H9 (cell line): ENCODE measurements around the gene RAB11FIP5. TPM values are rescaled to one million over a fixed set of nuclear protein-coding genes. Genes with fewer than 3 reads are reported as not detected.
A peak's percentile ranks its signal among the peaks of the same experiment; 100 is the strongest.

Experiments
- DNase-seq: peaks from one replicate; pipeline ENCODE4 v3.0.0-alpha.2; 2017
- H2AFZ ChIP-seq: one replicate; pipeline ENCODE4 v1.6.1; 2013; ENCODE audit warnings: mild to moderate bottlenecking, low read length, control low read depth, moderate library complexity
- H2AK5ac ChIP-seq: 2 replicates; pipeline ENCODE4 v1.6.1; 2013; ENCODE audit warnings: low read length, control low read depth, mixed read lengths; ENCODE audit not compliant: insufficient read length
- H2BK120ac ChIP-seq: one replicate; pipeline ENCODE4 v1.6.1; 2013; ENCODE audit warnings: low read depth, mild to moderate bottlenecking, low read length, control low read depth, inconsistent platforms; ENCODE audit not compliant: poor library complexity, severe bottlenecking
- H2BK12ac ChIP-seq: 2 replicates; pipeline ENCODE4 v1.6.1; 2013; ENCODE audit warnings: low read length, control low read depth, mixed read lengths, low read depth; ENCODE audit not compliant: insufficient read length
- H2BK15ac ChIP-seq: 2 replicates; pipeline ENCODE4 v1.6.1; 2013; ENCODE audit warnings: low read depth, low read length, control low read depth
- H2BK20ac ChIP-seq: one replicate; pipeline ENCODE4 v1.6.1; 2013; ENCODE audit warnings: low read depth, mild to moderate bottlenecking, low read length, control low read depth, inconsistent platforms; ENCODE audit not compliant: poor library complexity, severe bottlenecking
- H2BK5ac ChIP-seq: 2 replicates; pipeline ENCODE4 v1.6.1; 2013; ENCODE audit warnings: low read length, control low read depth, mixed read lengths; ENCODE audit not compliant: insufficient read length
- H3K14ac ChIP-seq: 2 replicates; pipeline ENCODE4 v1.6.1; 2013; ENCODE audit warnings: low read length, control low read depth; ENCODE audit not compliant: insufficient read depth
- H3K18ac ChIP-seq: 2 replicates; pipeline ENCODE4 v1.6.1; 2013; ENCODE audit warnings: low read depth, mild to moderate bottlenecking, mixed read lengths, low read length, control low read depth; ENCODE audit not compliant: insufficient read length
- H3K23ac ChIP-seq: 2 replicates; pipeline ENCODE4 v1.6.1; 2013; ENCODE audit warnings: low read length, control low read depth, mixed read lengths, low read depth; ENCODE audit not compliant: insufficient read length
- H3K23me2 ChIP-seq: 2 replicates; pipeline ENCODE4 v1.6.1; 2013; ENCODE audit warnings: low read depth, mild to moderate bottlenecking, mixed read lengths, low read length, control low read depth; ENCODE audit not compliant: insufficient read length, poor library complexity, severe bottlenecking
- H3K27ac ChIP-seq: 2 replicates; pipeline ENCODE4 v1.5.1; 2013; ENCODE audit warnings: low read length, control low read depth, mixed read lengths, low read depth; ENCODE audit not compliant: insufficient read length
- H3K27me3 ChIP-seq: 2 replicates; pipeline ENCODE4 v1.6.1; 2013; ENCODE audit warnings: low read length, control low read depth, inconsistent platforms; ENCODE audit not compliant: insufficient read depth
- H3K4ac ChIP-seq: 2 replicates; pipeline ENCODE4 v1.6.1; 2013; ENCODE audit warnings: low read depth, mild to moderate bottlenecking, control low read depth, inconsistent platforms, low read length, moderate library complexity
- H3K4me1 ChIP-seq: 2 replicates; pipeline ENCODE4 v1.6.1; 2013; ENCODE audit warnings: low read length, control low read depth, inconsistent platforms; ENCODE audit not compliant: insufficient read depth
- H3K4me2 ChIP-seq: 2 replicates; pipeline ENCODE4 v1.6.1; 2013; ENCODE audit warnings: low read length, control low read depth, mixed read lengths; ENCODE audit not compliant: insufficient read length, insufficient read depth
- H3K56ac ChIP-seq: 2 replicates; pipeline ENCODE4 v1.6.1; 2013; ENCODE audit warnings: low read depth, mild to moderate bottlenecking, mixed read lengths, low read length, control low read depth; ENCODE audit not compliant: insufficient read length
- H3K79me1 ChIP-seq: 2 replicates; pipeline ENCODE4 v1.6.1; 2013; ENCODE audit warnings: low read depth, mild to moderate bottlenecking, moderate library complexity, low read length, control low read depth, inconsistent platforms; ENCODE audit not compliant: insufficient read depth, poor library complexity, severe bottlenecking
- H3K79me2 ChIP-seq: 2 replicates; pipeline ENCODE4 v1.6.1; 2013; ENCODE audit warnings: low read length, control low read depth, inconsistent platforms; ENCODE audit not compliant: insufficient read depth
- H3K9ac ChIP-seq: 2 replicates; pipeline ENCODE4 v1.6.1; 2013; ENCODE audit warnings: low read length, control low read depth, mixed read lengths; ENCODE audit not compliant: insufficient read length; ENCODE audit errors: extremely low read depth
- H3K9me3 ChIP-seq: one replicate; pipeline ENCODE4 v1.6.1; 2013; ENCODE audit warnings: low read depth, low read length, inconsistent platforms; ENCODE audit not compliant: control insufficient read depth
- H3T11ph ChIP-seq: one replicate; pipeline ENCODE4 v1.6.1; 2013; ENCODE audit warnings: mild to moderate bottlenecking, low read length, control low read depth, inconsistent platforms
- H4K20me1 ChIP-seq: one replicate; pipeline ENCODE4 v1.6.1; 2013; ENCODE audit not compliant: control insufficient read depth, insufficient read length, insufficient read depth
- H4K5ac ChIP-seq: 2 replicates; pipeline ENCODE4 v1.6.1; 2013; ENCODE audit warnings: low read depth, mild to moderate bottlenecking, mixed read lengths, low read length, control low read depth; ENCODE audit not compliant: insufficient read length
- H4K8ac ChIP-seq: replicated peaks from 2 replicates; pipeline ENCODE4 v1.6.1; 2013; ENCODE audit warnings: low read length, control low read depth, mixed read lengths, low read depth; ENCODE audit not compliant: insufficient read length
- H4K91ac ChIP-seq: 2 replicates; pipeline ENCODE4 v1.6.1; 2013; ENCODE audit warnings: low read depth, mild to moderate bottlenecking, moderate library complexity, mixed read lengths, low read length, control low read depth; ENCODE audit not compliant: insufficient read length
- H3K27ac Mint-ChIP-seq, 3 experiments: 2 replicates in 2 of 3; 3 replicates in 1 of 3; pipeline ENCODE4 v1.8.0; 2020 to 2021; ENCODE audit warnings: mixed read lengths in 3 of 3, mild to moderate bottlenecking in 1 of 3, moderate library complexity in 1 of 3
- H3K27me3 Mint-ChIP-seq: 2 replicates; pipeline ENCODE4 v1.8.0; 2021; ENCODE audit warnings: low read depth, mild to moderate bottlenecking, moderate library complexity, mixed read lengths
- H3K36me3 Mint-ChIP-seq, 3 experiments: 2 replicates in 2 of 3; 3 replicates in 1 of 3; pipeline ENCODE4 v1.8.0; 2020 to 2021; ENCODE audit warnings: low read depth in 3 of 3, mixed read lengths in 3 of 3; ENCODE audit not compliant: insufficient read depth in 1 of 3
- H3K4me1 Mint-ChIP-seq, 2 experiments: 2 replicates each; pipeline ENCODE4 v1.8.0; 2020; ENCODE audit warnings: mixed read lengths in 2 of 2
- H3K4me3 Mint-ChIP-seq, 2 experiments: 2 replicates in 1 of 2; 3 replicates in 1 of 2; pipeline ENCODE4 v1.8.0; 2020 to 2021; ENCODE audit warnings: mild to moderate bottlenecking in 2 of 2, mixed read lengths in 2 of 2, moderate library complexity in 1 of 2
- H3K9me3 Mint-ChIP-seq, 2 experiments: 2 replicates in 1 of 2; 3 replicates in 1 of 2; pipeline ENCODE4 v1.8.0; 2020; ENCODE audit warnings: mild to moderate bottlenecking in 2 of 2, mixed read lengths in 2 of 2, moderate library complexity in 1 of 2
- WGBS: extraction: QIAGEN DNeasy Blood & Tissue Kit; methylation state at CpG from one replicate; pipeline ENCODE4 v1.1.7; 2013; ENCODE audit warnings: missing lambda C conversion rate, low lambda C conversion rate, mixed read lengths; ENCODE audit not compliant: insufficient read length; ENCODE audit errors: extremely low coverage; 5-methylcytosine and 5-hydroxymethylcytosine counted together
- total RNA-seq: library from RNA; stranded (reverse); gene quantifications from 2 replicates; pipeline ENCODE4 v1.2.1, GENCODE V29; 2021
- TF ChIP-seq, protein P1 (sequence below): fragments of 200-600 bp; sonication (generic); conservative IDR thresholded peaks from 3 replicates; pipeline ENCODE4 v1.8.0; 2021; ENCODE audit warnings: antibody characterized with exemption, mild to moderate bottlenecking

Gene RAB11FIP5
- total RNA-seq, 1 experiment from 2014 or later, result 7.1 TPM

DNA sequence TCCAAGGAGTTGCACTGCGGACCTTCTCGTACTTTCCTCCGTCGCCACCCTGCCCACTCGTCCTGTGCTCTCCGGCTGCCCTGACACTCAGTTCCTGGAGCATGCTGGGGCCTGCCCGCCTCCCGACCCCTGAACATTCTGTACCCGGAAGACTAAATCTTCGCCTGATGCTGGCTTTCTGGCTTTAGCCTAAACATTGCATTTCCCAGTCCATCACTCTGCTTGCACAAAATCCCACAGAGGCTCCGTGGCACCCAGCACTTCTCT lies 40.7 kb downstream of the RAB11FIP5 start:
- no CpG with 5 or more reads among the region's 11 CpGs for WGBS
- peaks cover 0 to 9% (median 8%) of the 10 kb centered on the region in 3 experiments; a peak in 4 of 7 replicates for H3K36me3 Mint-ChIP-seq
- H2BK15ac ChIP-seq, result no peak overlapping the region
- no peaks in the 10 kb centered on the region for H3K27me3 ChIP-seq
- no peak overlapping the region for H4K8ac ChIP-seq
- no peak overlapping the region for H3K9ac ChIP-seq
- H2BK20ac ChIP-seq, result no peak overlapping the region
- no peak overlapping the region for H2BK120ac ChIP-seq
- peak overlapping the region in 2 of 3 experiments; percentile 53 to 97; a peak in 2 of 7 replicates for H3K27ac Mint-ChIP-seq
- H3K56ac ChIP-seq, result no peak overlapping the region
- DNase-seq, result no peak
- no peak overlapping the region for H3K23ac ChIP-seq
- H3K4me1 Mint-ChIP-seq, result peaks cover 27 to 29% of the 10 kb centered on the region in 2 experiments
- H3K27ac ChIP-seq, result no peak overlapping the region
- no peak overlapping the region; the same call in 1 of the 2 replicates for H3K14ac ChIP-seq
- peak overlapping the region; percentile 88 to 92 for H3K4me3 Mint-ChIP-seq
- H4K5ac ChIP-seq, result no peak overlapping the region
- H3K18ac ChIP-seq, result no peak overlapping the region
- peaks cover 2% of the 10 kb centered on the region for H4K20me1 ChIP-seq
- no peak overlapping the region for H2AK5ac ChIP-seq
- H3T11ph ChIP-seq, result no peak overlapping the region
- no peak overlapping the region for H2BK12ac ChIP-seq
- TF ChIP-seq, protein P1, sequence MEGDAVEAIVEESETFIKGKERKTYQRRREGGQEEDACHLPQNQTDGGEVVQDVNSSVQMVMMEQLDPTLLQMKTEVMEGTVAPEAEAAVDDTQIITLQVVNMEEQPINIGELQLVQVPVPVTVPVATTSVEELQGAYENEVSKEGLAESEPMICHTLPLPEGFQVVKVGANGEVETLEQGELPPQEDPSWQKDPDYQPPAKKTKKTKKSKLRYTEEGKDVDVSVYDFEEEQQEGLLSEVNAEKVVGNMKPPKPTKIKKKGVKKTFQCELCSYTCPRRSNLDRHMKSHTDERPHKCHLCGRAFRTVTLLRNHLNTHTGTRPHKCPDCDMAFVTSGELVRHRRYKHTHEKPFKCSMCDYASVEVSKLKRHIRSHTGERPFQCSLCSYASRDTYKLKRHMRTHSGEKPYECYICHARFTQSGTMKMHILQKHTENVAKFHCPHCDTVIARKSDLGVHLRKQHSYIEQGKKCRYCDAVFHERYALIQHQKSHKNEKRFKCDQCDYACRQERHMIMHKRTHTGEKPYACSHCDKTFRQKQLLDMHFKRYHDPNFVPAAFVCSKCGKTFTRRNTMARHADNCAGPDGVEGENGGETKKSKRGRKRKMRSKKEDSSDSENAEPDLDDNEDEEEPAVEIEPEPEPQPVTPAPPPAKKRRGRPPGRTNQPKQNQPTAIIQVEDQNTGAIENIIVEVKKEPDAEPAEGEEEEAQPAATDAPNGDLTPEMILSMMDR, result no peak
- H3K9me3 Mint-ChIP-seq, result no peaks in the 10 kb centered on the region
- H3K4ac ChIP-seq, result no peak overlapping the region
- peak overlapping the region; percentile 88 for H3K4me2 ChIP-seq
- H3K79me1 ChIP-seq, result peaks cover 6% of the 10 kb centered on the region
- H2BK5ac ChIP-seq, result no peak overlapping the region
- no peak overlapping the region for H4K91ac ChIP-seq
- H3K4me1 ChIP-seq, result peaks cover 4% of the 10 kb centered on the region; the same call in 1 of the 2 replicates
- H3K23me2 ChIP-seq, result peaks cover 7% of the 10 kb centered on the region
- no peaks in the 10 kb centered on the region for H3K9me3 ChIP-seq
- peaks cover 6% of the 10 kb centered on the region for H3K27me3 Mint-ChIP-seq
- H3K79me2 ChIP-seq, result peaks cover 7% of the 10 kb centered on the region; the same call in 1 of the 2 replicates
- no peak overlapping the region for H2AFZ ChIP-seq
